A549 (cell line): ENCODE measurements around the gene RAPGEFL1. TPM values are rescaled to one million over a fixed set of nuclear protein-coding genes. Genes with fewer than 3 reads are reported as not detected.

Source experiments
- ATAC-seq, 2 experiments: fragments of 200-7000 bp in 1 of 2; fragments of >200 bp in 1 of 2; cut with Nextera tagmentation in 1 of 2; cut with Tn5 transposase in 1 of 2; 3 replicates each; pipeline versions ENCODE4 v1.8.0 to v1.9.1; 2018 to 2020; ENCODE audit warnings: mild to moderate bottlenecking in 1 of 2, moderate library complexity in 1 of 2
- CTCF ChIA-PET: fragments of 300-600 bp; sonication (Branson Sonifier 250); formaldehyde crosslinking; extraction: SDS; loops from one replicate; lab custom pipeline; 2021; ENCODE audit warnings: antibody characterized with exemption, inconsistent platforms; lab: Yijun Ruan, JAX
- POLR2A ChIA-PET: fragments of 350-600 bp; formaldehyde crosslinking; extraction: SDS; loops from one replicate; lab custom pipeline; 2021; ENCODE audit warnings: antibody characterized with exemption, inconsistent platforms; lab: Yijun Ruan, JAX
- DNase-seq, 2 experiments: peaks; one replicate each; pipeline versions ENCODE4 v3.0.0 to v3.0.0-alpha.2; 2011 to 2016; ENCODE audit warnings: low read depth in 1 of 2, low spot score in 1 of 2
- FAIRE-seq: peaks from 2 replicates; lab custom pipeline; 2011; peaks lifted over from hg19 to GRCh38; lab: Jason Lieb, UNC
- H3K27ac ChIP-seq, 2 experiments: fragments of >200 bp; sonication (Bioruptor Twin); formaldehyde crosslinking; 3 replicates each; pipeline ENCODE4 v1.5.1; 2016 to 2017
- H3K4me1 ChIP-seq: fragments of >200 bp; sonication (Bioruptor Twin); formaldehyde crosslinking; 3 replicates; pipeline ENCODE4 v1.6.1; 2016
- H3K4me2 ChIP-seq: fragments of >200 bp; sonication (Bioruptor Twin); formaldehyde crosslinking; 3 replicates; pipeline ENCODE4 v1.6.1; 2016
- H3K4me3 ChIP-seq: fragments of >200 bp; sonication (Bioruptor Twin); formaldehyde crosslinking; 3 replicates; pipeline ENCODE4 v1.5.1; 2016
- H3K9me3 ChIP-seq: fragments of >200 bp; sonication (Bioruptor Twin); formaldehyde crosslinking; 3 replicates; pipeline ENCODE4 v1.6.1; 2016
- ATOH8 ChIP-seq: fragments of 250-450 bp; sonication (Bioruptor Pico); IDR thresholded peaks from 2 replicates; pipeline ENCODE4 v1.5.0; 2020; ENCODE audit warnings: low read depth, mild to moderate bottlenecking, moderate library complexity
- CHD4 ChIP-seq: fragments of 200-600 bp; sonication (generic); IDR thresholded peaks from 2 replicates; pipeline ENCODE4 v1.6.1; 2016; ENCODE audit warnings: antibody characterized with exemption, mild to moderate bottlenecking, borderline replicate concordance
- FOXS1 ChIP-seq: fragments of 250-450 bp; sonication (Bioruptor Pico); IDR thresholded peaks from 2 replicates; pipeline ENCODE4 v1.5.0; 2020; ENCODE audit warnings: mild to moderate bottlenecking, moderate library complexity
- GATA3 ChIP-seq: IDR thresholded peaks from 2 replicates; pipeline ENCODE4 v1.6.1; 2012; ENCODE audit warnings: borderline replicate concordance
- HDAC2 ChIP-seq: fragments of 200-600 bp; sonication (generic); IDR thresholded peaks from 2 replicates; pipeline ENCODE4 v1.6.1; 2016
- KDM5A ChIP-seq: fragments of 200-600 bp; sonication (generic); IDR thresholded peaks from 2 replicates; pipeline ENCODE4 v1.6.1; 2016; ENCODE audit warnings: antibody characterized with exemption, mild to moderate bottlenecking
- PHF8 ChIP-seq: fragments of 200-600 bp; sonication (generic); IDR thresholded peaks from 2 replicates; pipeline ENCODE4 v1.6.1; 2016; ENCODE audit warnings: low read depth, mild to moderate bottlenecking, antibody characterized with exemption, moderate library complexity, borderline replicate concordance
- POLR2A ChIP-seq: IDR thresholded peaks from 2 replicates; pipeline ENCODE4 v1.6.1; 2012; ENCODE audit warnings: mild to moderate bottlenecking, low read length
- RARB ChIP-seq: fragments of 250-450 bp; sonication (Bioruptor Pico); IDR thresholded peaks from 2 replicates; pipeline ENCODE4 v1.8.0; 2021; ENCODE audit warnings: mild to moderate bottlenecking, moderate library complexity
- RFX5 ChIP-seq: fragments of 450-650 bp; IDR thresholded peaks from 2 replicates; pipeline ENCODE4 v1.7.1; 2014; ENCODE audit warnings: antibody characterized with exemption, mild to moderate bottlenecking, moderate library complexity
- SREBF2 ChIP-seq: fragments of 450-650 bp; IDR thresholded peaks from 2 replicates; pipeline ENCODE4 v1.6.1; 2014; ENCODE audit warnings: mild to moderate bottlenecking, moderate library complexity
- ZC3H11A ChIP-seq: fragments of 450-650 bp; IDR thresholded peaks from 2 replicates; pipeline ENCODE4 v1.6.1; 2014; ENCODE audit warnings: antibody characterized with exemption, mild to moderate bottlenecking
- WGBS: methylation state at CpG from one replicate; pipeline ENCODE4 v1.1.6; 2017; ENCODE audit errors: missing lambda C conversion rate; 5-methylcytosine and 5-hydroxymethylcytosine counted together
- polyA minus RNA-seq: library from RNA; depleted of rRNA, polyadenylated mRNA; stranded (reverse); fragments of >200 nt; gene quantifications from 2 replicates; pipeline ENCODE4 v1.2.3, GENCODE V29; 2011; rRNA and poly(A)+ RNA removed
- polyA plus RNA-seq, 4 experiments: library from polyadenylated mRNA; depleted of rRNA in 3 of 4; stranded (reverse); fragments of >200 nt; fragmentation: RNase III in 1 of 4; extraction: RNeasy Plus Mini Kit Qiagen cat#74134 plus additional on column Dnase treatment in 1 of 4; gene quantifications; 2 replicates in 3 of 4; 3 replicates in 1 of 4; pipeline ENCODE4 v1.2.3, GENCODE V29; 2011 to 2017
- TF ChIP-seq, protein P1 (sequence below): IDR thresholded peaks from 2 replicates; pipeline ENCODE4 v1.6.1; 2012; ENCODE audit warnings: low read depth, borderline replicate concordance
- TF ChIP-seq, protein P2 (sequence below): fragments of >200 bp; sonication (Bioruptor Twin); formaldehyde crosslinking; IDR thresholded peaks from 3 replicates; pipeline ENCODE4 v1.6.1; 2016
- TF ChIP-seq, protein P3 (sequence below): fragments of >200 bp; sonication (Bioruptor Twin); formaldehyde crosslinking; IDR thresholded peaks from 2 replicates; pipeline ENCODE4 v1.6.1; 2016

The RAPGEFL1 gene, protein sequence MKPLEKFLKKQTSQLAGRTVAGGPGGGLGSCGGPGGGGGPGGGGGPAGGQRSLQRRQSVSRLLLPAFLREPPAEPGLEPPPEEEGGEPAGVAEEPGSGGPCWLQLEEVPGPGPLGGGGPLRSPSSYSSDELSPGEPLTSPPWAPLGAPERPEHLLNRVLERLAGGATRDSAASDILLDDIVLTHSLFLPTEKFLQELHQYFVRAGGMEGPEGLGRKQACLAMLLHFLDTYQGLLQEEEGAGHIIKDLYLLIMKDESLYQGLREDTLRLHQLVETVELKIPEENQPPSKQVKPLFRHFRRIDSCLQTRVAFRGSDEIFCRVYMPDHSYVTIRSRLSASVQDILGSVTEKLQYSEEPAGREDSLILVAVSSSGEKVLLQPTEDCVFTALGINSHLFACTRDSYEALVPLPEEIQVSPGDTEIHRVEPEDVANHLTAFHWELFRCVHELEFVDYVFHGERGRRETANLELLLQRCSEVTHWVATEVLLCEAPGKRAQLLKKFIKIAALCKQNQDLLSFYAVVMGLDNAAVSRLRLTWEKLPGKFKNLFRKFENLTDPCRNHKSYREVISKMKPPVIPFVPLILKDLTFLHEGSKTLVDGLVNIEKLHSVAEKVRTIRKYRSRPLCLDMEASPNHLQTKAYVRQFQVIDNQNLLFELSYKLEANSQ
- polyA plus RNA-seq (2011; rRNA removed), result 3.7 and 4.1 TPM in 2 replicates
- polyA plus RNA-seq (2012; cell fraction: cytosol; rRNA removed), result 4.6 and 5.6 TPM in 2 replicates
- 43.7 and 49.2 TPM in 2 replicates for polyA plus RNA-seq (2012; cell fraction: nucleus; rRNA removed)
- 4.7 to 4.8 TPM (median 4.8 TPM) in 3 replicates for polyA plus RNA-seq (2017; fragmentation: RNase III; extraction: RNeasy Plus Mini Kit Qiagen cat#74134 plus additional on column Dnase treatment)
- 5.9 and 6.8 TPM in 2 replicates for polyA minus RNA-seq

DNA sequence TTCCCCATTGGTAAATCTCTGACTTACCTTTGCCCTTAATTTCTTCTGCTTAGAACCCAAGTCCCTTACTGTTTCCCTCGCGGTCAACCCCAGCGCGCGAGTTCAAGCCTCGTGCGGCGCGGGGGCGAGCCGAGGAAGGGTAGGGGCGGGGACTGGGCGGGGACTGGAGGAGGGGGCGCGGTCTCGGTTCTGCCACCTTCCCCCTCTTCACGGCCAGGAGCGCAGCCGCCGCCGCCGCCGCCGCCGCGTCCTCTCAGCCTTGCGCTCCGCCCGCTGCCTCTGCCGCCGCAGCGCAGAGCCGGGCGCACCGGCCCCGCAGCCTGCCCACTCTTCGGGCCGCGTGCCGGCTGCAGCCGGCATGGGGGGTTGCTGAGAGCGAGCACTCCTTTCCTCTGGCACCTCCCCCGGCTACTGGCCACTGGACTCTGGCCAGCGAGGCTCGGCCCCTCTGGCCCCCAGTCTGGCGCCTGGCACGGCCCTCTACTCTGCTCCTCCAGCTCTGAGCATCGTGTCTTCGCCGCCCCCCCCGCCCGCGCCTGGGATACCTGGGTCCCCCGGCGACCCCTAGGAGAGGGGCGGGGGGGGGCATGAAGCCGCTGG lies at the start of gene RAPGEFL1:
Gene RAPGEFL1 (plus strand): TSS at position 196 of the 600 bp plus-strand sequence. CDS start 392 bp downstream, at position 588.
- FAIRE-seq, result no peak
- peak within 1 kb of the TSS in 1 of 2 experiments; percentile 47; a peak in 2 of 6 replicates for H3K27ac ChIP-seq
- H3K4me2 ChIP-seq, result peak within 1 kb of the TSS; percentile 51
- H3K4me3 ChIP-seq, result peak within 1 kb of the TSS; percentile 27; the same call in 2 of the 3 replicates
- POLR2A ChIA-PET, result no interaction called here
- ATAC-seq, result peak; percentile 26 to 53; a peak in 3 of 6 replicates
- no peak for DNase-seq
- TF ChIP-seq, protein P1, sequence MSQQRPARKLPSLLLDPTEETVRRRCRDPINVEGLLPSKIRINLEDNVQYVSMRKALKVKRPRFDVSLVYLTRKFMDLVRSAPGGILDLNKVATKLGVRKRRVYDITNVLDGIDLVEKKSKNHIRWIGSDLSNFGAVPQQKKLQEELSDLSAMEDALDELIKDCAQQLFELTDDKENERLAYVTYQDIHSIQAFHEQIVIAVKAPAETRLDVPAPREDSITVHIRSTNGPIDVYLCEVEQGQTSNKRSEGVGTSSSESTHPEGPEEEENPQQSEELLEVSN, result 0 out of 2 replicates have a peak, but pooled peaks have one; percentile 49
- no peak for TF ChIP-seq SREBF2
- H3K9me3 ChIP-seq, result no peaks in the 10 kb centered on the region
- H3K4me1 ChIP-seq, result peaks cover 26% of the 10 kb centered on the region
- 79% methylated on average over 50 of the region's 57 CpGs for WGBS
- CTCF ChIA-PET, result interaction anchor here (1.1 to 16.5 kb wide), 8 partner anchors 10 to 164 kb away, joined by 4 to 195 read pairs (median 14); partner anchors contain the start of gene WIPF2

GRCh38 chr17:40129498-40129897 lies 47.8 kb upstream of the RAPGEFL1 start:
- Histone ChIP-seq H3K4me2 (no peak overlapping the region), H3K4me1 (peaks cover 13% of the 10 kb centered on the region), H3K27ac (no peak overlapping the region), H3K4me3 (no peak overlapping the region), H3K9me3 (no peaks in the 10 kb centered on the region)
- WGBS, result 93% methylated on average over 5 of the region's 5 CpGs
- TF ChIP-seq PHF8, result no peak
- TF ChIP-seq, protein P2, sequence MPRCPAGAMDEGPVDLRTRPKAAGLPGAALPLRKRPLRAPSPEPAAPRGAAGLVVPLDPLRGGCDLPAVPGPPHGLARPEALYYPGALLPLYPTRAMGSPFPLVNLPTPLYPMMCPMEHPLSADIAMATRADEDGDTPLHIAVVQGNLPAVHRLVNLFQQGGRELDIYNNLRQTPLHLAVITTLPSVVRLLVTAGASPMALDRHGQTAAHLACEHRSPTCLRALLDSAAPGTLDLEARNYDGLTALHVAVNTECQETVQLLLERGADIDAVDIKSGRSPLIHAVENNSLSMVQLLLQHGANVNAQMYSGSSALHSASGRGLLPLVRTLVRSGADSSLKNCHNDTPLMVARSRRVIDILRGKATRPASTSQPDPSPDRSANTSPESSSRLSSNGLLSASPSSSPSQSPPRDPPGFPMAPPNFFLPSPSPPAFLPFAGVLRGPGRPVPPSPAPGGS, result no peak
- no peak for TF ChIP-seq ZC3H11A
- no peak for TF ChIP-seq HDAC2
- TF ChIP-seq, protein P1, result no peak
- no peak for TF ChIP-seq ATOH8 (CRISPR knock-in tag)
- TF ChIP-seq RFX5, result no peak
- no peak for TF ChIP-seq POLR2A
- TF ChIP-seq FOXS1, result no peak
- no peak for TF ChIP-seq CHD4
- TF ChIP-seq KDM5A, result no peak
- TF ChIP-seq, protein P3, sequence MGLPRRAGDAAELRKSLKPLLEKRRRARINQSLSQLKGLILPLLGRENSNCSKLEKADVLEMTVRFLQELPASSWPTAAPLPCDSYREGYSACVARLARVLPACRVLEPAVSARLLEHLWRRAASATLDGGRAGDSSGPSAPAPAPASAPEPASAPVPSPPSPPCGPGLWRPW, result no peak
- no peak for TF ChIP-seq RARB (CRISPR knock-in tag)
- no peak for TF ChIP-seq GATA3
- FAIRE-seq (no peak), ATAC-seq (no peak; a peak in 2 of 6 replicates), DNase-seq (no peak)
- ChIA-PET CTCF (interaction anchor here (1.1 to 9.6 kb wide), 7 partner anchors 8 to 116 kb away, joined by 3 to 123 read pairs (median 4); no protein-coding TSS in a partner anchor), POLR2A (interaction anchor here (0.8 kb wide), 1 partner anchor 10 kb away, joined by 4 read pairs; the partner anchor contains the start of gene CASC3)
